Spleen (tissue), 7 donors: ENCODE measurements around the gene GRIK4.

Source experiments
- CTCF ChIP-seq, 11 experiments: fragments of 200-600 bp in 7 of 11; fragments of 450-650 bp in 4 of 11; sonication (generic) in 4 of 11; IDR thresholded peaks in 8 of 11; conservative IDR thresholded peaks in 3 of 11; 1 replicate in 7 of 11; 2 replicates in 4 of 11; pipeline versions ENCODE4 v1.4.0 to v1.8.0; 2016 to 2021; ENCODE audit warnings: antibody characterized with exemption in 11 of 11, inconsistent platforms in 4 of 11, mild to moderate bottlenecking in 1 of 11
- POLR2A ChIP-seq, 3 donors: fragments of 450-650 bp; IDR thresholded peaks; one replicate each; pipeline ENCODE4 v1.5.1; 2017; ENCODE audit warnings: antibody characterized with exemption in 3 of 3, mild to moderate bottlenecking in 1 of 3
- POLR2AphosphoS5 ChIP-seq, 3 donors: sonication (generic); formaldehyde crosslinking; IDR thresholded peaks; one replicate each; pipeline ENCODE4 v1.5.1; 2017; ENCODE audit warnings: antibody characterized with exemption in 3 of 3
- donor health status: DM: no; HTN: no; CAD: no; lungs with moderate emphysema.
- donor health status: DM: no; HTN: no; CAD: no.
- donor health status: DM: no; HTN: no; CAD: no.

GRCh38 chr11:120810251-120810650 lies 298.7 kb downstream of the GRIK4 start:
- no peak for TF ChIP-seq CTCF (IDR thresholded peaks at IDR 0.05 in 8 of 11, conservative IDR thresholded peaks at IDR 0.05 in 3 of 11)
- TF ChIP-seq POLR2AphosphoS5 (IDR thresholded peaks at IDR 0.05): no peak
- no peak for TF ChIP-seq POLR2A (IDR thresholded peaks at IDR 0.05)
